ENCODE measurements around the gene NDRG3. TPM values are rescaled to one million over a fixed set of nuclear protein-coding genes. Genes with fewer than 3 reads are reported as not detected.

The NDRG3 gene
- total and polyA plus RNA-seq, 8 donors = 5.8 to 91.6 (median 11.9) TPM

GRCh38 chr20:36670665-36671357, 75.1 kb downstream of the NDRG3 start:
- intact Hi-C loops (cut with DNase I; ENCODE audit: low total_unique reads) = no loop called here
- DNase-seq = no peak
- 93 to 98% (median 95%) methylated on average over 3 of the region's 3 CpGs for WGBS, 5 donors

GRCh38 chr20:36666181-36666740, 79.6 kb downstream of the NDRG3 start:
- peak in 1 of 2 donors; percentile 55 for DNase-seq
- H3K9me3 ChIP-seq = no peaks in the 10 kb centered on the region
- no peak overlapping the region for H3K27ac ChIP-seq
- H3K27me3 ChIP-seq = no peaks in the 10 kb centered on the region
- no peak for TF ChIP-seq EP300 (IDR thresholded peaks at IDR 0.05)
- TF ChIP-seq POLR2AphosphoS5 (IDR thresholded peaks at IDR 0.05) = no peak
- peak in 1 of 7 experiments; percentile 10 for TF ChIP-seq CTCF (IDR thresholded peaks at IDR 0.05)
- no peak for TF ChIP-seq POLR2A (IDR thresholded peaks at IDR 0.05)
- WGBS, 5 donors = 63 to 71% (median 68%) methylated on average over 4 of the region's 4 CpGs
- intact Hi-C loops (cut with DNase I; ENCODE audit: low total_unique reads) = no loop called here
- H3K36me3 ChIP-seq = peaks cover 5 to 88% (median 68%) of the 10 kb centered on the region in 4 donors
- H3K4me3 ChIP-seq = no peak overlapping the region
- no peaks in the 10 kb centered on the region for H3K4me1 ChIP-seq

More at GRCh38 chr20:36670665-36671357, 75.1 kb downstream of the NDRG3 start:
- Histone ChIP-seq H3K27me3 (no peaks in the 10 kb centered on the region), H3K36me3 (peaks cover 0 to 50% (median 38%) of the 10 kb centered on the region in 4 donors), H3K27ac (no peak overlapping the region), H3K4me1 (no peaks in the 10 kb centered on the region), H3K9me3 (no peaks in the 10 kb centered on the region), H3K4me3 (no peak overlapping the region)
- TF ChIP-seq CTCF (IDR thresholded peaks at IDR 0.05) = no peak
- TF ChIP-seq POLR2A (IDR thresholded peaks at IDR 0.05) = no peak
- no peak for TF ChIP-seq POLR2AphosphoS5 (IDR thresholded peaks at IDR 0.05)
- no peak for TF ChIP-seq EP300 (IDR thresholded peaks at IDR 0.05)

- peaks cover 5 to 89% (median 72%) of the 10 kb centered on the region in 4 donors for H3K36me3 ChIP-seq
- no peaks in the 10 kb centered on the region for H3K27me3 ChIP-seq
- no peaks in the 10 kb centered on the region for H3K9me3 ChIP-seq
- DNase-seq = no peak
- intact Hi-C loops (cut with DNase I; ENCODE audit: low total_unique reads) = no loop called here
- no peak overlapping the region for H3K4me3 ChIP-seq
- H3K27ac ChIP-seq = no peak overlapping the region
- H3K4me1 ChIP-seq = no peaks in the 10 kb centered on the region
- 76 to 90% (median 79%) methylated on average over 2 of the region's 2 CpGs for WGBS, 5 donors
- TF ChIP-seq EP300 (IDR thresholded peaks at IDR 0.05) (no peak), POLR2A (IDR thresholded peaks at IDR 0.05) (no peak), CTCF (IDR thresholded peaks at IDR 0.05) (no peak), POLR2AphosphoS5 (IDR thresholded peaks at IDR 0.05) (no peak)
Measured at GRCh38 chr20:36663031-36663430, 82.9 kb downstream of the NDRG3 start.

- Histone ChIP-seq H3K36me3 (peaks cover 6 to 90% (median 77%) of the 10 kb centered on the region in 4 donors), H3K27me3 (no peaks in the 10 kb centered on the region), H3K4me1 (no peaks in the 10 kb centered on the region), H3K27ac (no peak overlapping the region), H3K4me3 (no peak overlapping the region), H3K9me3 (no peaks in the 10 kb centered on the region)
- 63 to 90% (median 72%) methylated on average over 3 of the region's 3 CpGs for WGBS, 5 donors
- intact Hi-C loops (cut with DNase I; ENCODE audit: low total_unique reads) = no loop called here
- no peak for TF ChIP-seq CTCF (IDR thresholded peaks at IDR 0.05)
- no peak for TF ChIP-seq EP300 (IDR thresholded peaks at IDR 0.05)
- TF ChIP-seq POLR2A (IDR thresholded peaks at IDR 0.05) = no peak
- TF ChIP-seq POLR2AphosphoS5 (IDR thresholded peaks at IDR 0.05) = no peak
- no peak for DNase-seq
Measured at GRCh38 chr20:36658300-36658699, 87.6 kb downstream of the NDRG3 start.
